SK-N-SH treated with all-trans-retinoic acid at 6 μM for 48 hours (cell line): ENCODE results near the gene SLC39A13.

ENCODE experiments used
- CSDC2 ChIP-seq: fragments of 250-450 bp; sonication (Bioruptor Pico); IDR thresholded peaks from 2 replicates; pipeline ENCODE4 v1.5.0; 2020; ENCODE audit warnings: mild to moderate bottlenecking, moderate library complexity
- GLIS3 ChIP-seq: fragments of 250-450 bp; sonication (Bioruptor Pico); IDR thresholded peaks from 2 replicates; pipeline ENCODE4 v1.5.0; 2020; ENCODE audit warnings: mild to moderate bottlenecking, moderate library complexity
- RARB ChIP-seq: fragments of 250-450 bp; sonication (Bioruptor Pico); IDR thresholded peaks from 2 replicates; pipeline ENCODE4 v1.8.0; 2021; ENCODE audit warnings: mild to moderate bottlenecking, moderate library complexity
- ZFP3 ChIP-seq: fragments of 250-450 bp; sonication (Bioruptor Pico); IDR thresholded peaks from 2 replicates; pipeline ENCODE4 v1.5.0; 2020; ENCODE audit warnings: mild to moderate bottlenecking, moderate library complexity
- ZNF70 ChIP-seq: fragments of 450-650 bp; formaldehyde crosslinking; IDR thresholded peaks from 2 replicates; pipeline ENCODE4 v1.5.0; 2020; ENCODE audit warnings: mild to moderate bottlenecking, moderate library complexity
- TF ChIP-seq, protein P1 (sequence below): fragments of 250-450 bp; sonication (Bioruptor Pico); IDR thresholded peaks from 2 replicates; pipeline ENCODE4 v1.5.1; 2021; ENCODE audit warnings: mild to moderate bottlenecking, moderate library complexity
- TF ChIP-seq, protein P2 (sequence below): fragments of 250-450 bp; sonication (Bioruptor Pico); IDR thresholded peaks from 2 replicates; pipeline ENCODE4 v1.8.0; 2020; ENCODE audit warnings: mild to moderate bottlenecking, moderate library complexity, borderline replicate concordance

DNA sequence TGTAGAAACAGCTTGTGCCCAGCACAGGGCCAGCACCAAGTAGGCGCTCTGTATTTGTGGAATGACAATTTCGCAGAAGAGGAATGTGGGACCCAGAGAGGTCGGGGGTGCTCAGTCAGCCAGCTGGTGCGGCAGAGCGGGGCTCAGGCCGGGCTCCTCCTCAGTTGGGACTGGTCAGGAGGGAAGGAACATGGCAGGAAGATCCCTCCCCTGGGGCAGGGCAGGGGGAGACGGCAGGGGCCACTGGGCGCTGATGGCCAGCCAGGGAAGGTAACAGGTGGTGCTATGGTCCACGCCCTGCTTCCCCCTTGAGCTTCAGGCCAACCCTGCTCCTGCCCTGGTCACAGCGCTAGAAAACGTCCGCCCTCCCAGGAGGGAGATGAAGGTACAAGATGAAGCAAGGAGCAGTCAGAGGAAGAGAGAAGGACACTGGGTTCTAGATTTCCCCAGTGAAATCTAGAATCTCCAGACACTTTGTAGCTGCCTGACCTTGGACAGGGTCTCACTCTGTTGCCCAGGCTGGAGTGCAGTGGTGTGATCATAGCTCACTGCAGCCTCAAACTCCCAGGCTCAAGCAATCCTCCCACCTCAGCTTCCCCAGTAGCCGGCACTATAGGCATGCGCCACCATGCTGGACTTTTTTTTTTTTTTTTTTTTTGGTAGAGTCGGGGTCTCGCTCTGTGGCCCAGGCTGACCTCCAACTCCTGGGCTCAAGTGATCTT, 16.5 kb upstream of the SLC39A13 start:
- TF ChIP-seq ZFP3 (CRISPR knock-in tag) (no peak), ZNF70 (CRISPR knock-in tag) (no peak), GLIS3 (no peak), CSDC2 (no peak), RARB (CRISPR knock-in tag) (no peak)
- TF ChIP-seq, protein P1, sequence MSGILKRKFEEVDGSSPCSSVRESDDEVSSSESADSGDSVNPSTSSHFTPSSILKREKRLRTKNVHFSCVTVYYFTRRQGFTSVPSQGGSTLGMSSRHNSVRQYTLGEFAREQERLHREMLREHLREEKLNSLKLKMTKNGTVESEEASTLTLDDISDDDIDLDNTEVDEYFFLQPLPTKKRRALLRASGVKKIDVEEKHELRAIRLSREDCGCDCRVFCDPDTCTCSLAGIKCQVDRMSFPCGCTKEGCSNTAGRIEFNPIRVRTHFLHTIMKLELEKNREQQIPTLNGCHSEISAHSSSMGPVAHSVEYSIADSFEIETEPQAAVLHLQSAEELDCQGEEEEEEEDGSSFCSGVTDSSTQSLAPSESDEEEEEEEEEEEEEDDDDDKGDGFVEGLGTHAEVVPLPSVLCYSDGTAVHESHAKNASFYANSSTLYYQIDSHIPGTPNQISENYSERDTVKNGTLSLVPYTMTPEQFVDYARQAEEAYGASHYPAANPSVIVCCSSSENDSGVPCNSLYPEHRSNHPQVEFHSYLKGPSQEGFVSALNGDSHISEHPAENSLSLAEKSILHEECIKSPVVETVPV = no peak
- TF ChIP-seq, protein P2, sequence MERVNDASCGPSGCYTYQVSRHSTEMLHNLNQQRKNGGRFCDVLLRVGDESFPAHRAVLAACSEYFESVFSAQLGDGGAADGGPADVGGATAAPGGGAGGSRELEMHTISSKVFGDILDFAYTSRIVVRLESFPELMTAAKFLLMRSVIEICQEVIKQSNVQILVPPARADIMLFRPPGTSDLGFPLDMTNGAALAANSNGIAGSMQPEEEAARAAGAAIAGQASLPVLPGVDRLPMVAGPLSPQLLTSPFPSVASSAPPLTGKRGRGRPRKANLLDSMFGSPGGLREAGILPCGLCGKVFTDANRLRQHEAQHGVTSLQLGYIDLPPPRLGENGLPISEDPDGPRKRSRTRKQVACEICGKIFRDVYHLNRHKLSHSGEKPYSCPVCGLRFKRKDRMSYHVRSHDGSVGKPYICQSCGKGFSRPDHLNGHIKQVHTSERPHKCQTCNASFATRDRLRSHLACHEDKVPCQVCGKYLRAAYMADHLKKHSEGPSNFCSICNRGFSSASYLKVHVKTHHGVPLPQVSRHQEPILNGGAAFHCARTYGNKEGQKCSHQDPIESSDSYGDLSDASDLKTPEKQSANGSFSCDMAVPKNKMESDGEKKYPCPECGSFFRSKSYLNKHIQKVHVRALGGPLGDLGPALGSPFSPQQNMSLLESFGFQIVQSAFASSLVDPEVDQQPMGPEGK = no peak
